Epithelial cell of esophagus (primary cell): ENCODE measurements around the gene DAPK2.

Source experiments
- DNase-seq: peaks from one replicate; pipeline ENCODE4 v3.0.0; 2010; ENCODE audit warnings: low read depth
- H3K4me3 ChIP-seq: 2 replicates; pipeline ENCODE4 v1.5.1; 2011; ENCODE audit warnings: mild to moderate bottlenecking, low read length, control low read depth
- TF ChIP-seq, protein P1 (sequence below): IDR thresholded peaks from 2 replicates; pipeline ENCODE4 v1.5.1; 2011; ENCODE audit warnings: low read depth, mild to moderate bottlenecking, low read length, control low read depth, inconsistent platforms; ENCODE audit not compliant: insufficient read depth; ENCODE audit errors: missing control alignments

DAPK2 gene

DNA sequence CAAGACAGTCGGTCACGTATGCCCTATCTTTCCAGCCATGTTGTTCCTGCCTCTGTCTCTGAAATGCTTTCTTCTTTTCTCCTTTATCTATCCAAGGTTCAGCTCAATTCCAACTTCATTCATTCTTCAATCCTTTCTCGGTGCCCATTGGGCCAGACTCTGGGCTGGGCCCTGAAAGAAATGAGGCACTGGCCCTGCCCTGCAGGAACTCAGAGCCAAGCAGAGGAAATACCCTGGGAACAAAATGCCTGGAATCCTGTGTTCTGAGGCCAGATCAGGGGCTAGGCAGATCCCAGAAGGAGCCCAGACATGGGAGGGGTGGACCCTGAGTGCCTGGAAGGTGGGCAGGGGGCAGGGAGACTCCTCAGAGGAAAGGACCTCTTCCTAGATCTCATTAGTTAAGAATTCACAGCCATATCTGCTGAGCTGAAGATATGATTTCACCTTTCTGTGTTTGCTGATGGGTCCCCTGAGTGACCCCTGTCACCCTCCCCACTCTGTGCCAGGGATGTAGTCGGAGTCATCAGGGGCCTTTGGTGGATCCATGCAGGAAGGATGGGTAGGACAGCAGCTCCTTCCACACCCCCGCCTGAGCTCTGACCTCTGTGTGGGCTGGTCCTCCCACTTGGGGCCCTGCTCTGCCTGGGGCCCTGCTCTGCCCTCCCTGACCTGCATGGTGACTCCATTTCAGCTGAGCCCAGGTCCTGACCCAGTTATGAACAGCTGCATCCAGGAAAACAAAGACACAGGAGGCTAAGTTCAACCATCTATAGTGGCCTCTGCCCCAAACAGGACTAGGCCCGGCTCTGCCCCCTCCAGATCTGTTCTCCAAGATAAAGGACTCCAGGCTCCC lies 5.3 kb upstream of the DAPK2 start:
- TF ChIP-seq, protein P1, sequence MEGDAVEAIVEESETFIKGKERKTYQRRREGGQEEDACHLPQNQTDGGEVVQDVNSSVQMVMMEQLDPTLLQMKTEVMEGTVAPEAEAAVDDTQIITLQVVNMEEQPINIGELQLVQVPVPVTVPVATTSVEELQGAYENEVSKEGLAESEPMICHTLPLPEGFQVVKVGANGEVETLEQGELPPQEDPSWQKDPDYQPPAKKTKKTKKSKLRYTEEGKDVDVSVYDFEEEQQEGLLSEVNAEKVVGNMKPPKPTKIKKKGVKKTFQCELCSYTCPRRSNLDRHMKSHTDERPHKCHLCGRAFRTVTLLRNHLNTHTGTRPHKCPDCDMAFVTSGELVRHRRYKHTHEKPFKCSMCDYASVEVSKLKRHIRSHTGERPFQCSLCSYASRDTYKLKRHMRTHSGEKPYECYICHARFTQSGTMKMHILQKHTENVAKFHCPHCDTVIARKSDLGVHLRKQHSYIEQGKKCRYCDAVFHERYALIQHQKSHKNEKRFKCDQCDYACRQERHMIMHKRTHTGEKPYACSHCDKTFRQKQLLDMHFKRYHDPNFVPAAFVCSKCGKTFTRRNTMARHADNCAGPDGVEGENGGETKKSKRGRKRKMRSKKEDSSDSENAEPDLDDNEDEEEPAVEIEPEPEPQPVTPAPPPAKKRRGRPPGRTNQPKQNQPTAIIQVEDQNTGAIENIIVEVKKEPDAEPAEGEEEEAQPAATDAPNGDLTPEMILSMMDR, result no peak
- H3K4me3 ChIP-seq, result no peak overlapping the region
- DNase-seq, result no peak

DNA sequence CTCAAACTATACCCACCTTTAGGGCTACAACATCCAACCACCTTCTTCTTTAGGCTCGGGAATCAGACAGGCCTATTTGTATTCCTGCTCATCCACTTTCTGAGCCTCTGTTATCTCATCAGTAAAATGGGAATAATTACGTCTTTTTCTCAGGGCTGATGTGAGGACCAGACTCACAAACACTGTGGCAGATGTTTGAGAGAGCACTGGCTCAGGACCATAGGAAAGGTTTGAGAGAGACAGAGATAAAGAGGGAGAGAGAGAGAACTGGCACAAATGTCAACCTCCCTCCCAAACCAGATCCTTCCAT lies 4.8 kb upstream of the DAPK2 start:
- TF ChIP-seq, protein P1, result no peak
- H3K4me3 ChIP-seq, result no peak overlapping the region
- DNase-seq, result no peak

DNA sequence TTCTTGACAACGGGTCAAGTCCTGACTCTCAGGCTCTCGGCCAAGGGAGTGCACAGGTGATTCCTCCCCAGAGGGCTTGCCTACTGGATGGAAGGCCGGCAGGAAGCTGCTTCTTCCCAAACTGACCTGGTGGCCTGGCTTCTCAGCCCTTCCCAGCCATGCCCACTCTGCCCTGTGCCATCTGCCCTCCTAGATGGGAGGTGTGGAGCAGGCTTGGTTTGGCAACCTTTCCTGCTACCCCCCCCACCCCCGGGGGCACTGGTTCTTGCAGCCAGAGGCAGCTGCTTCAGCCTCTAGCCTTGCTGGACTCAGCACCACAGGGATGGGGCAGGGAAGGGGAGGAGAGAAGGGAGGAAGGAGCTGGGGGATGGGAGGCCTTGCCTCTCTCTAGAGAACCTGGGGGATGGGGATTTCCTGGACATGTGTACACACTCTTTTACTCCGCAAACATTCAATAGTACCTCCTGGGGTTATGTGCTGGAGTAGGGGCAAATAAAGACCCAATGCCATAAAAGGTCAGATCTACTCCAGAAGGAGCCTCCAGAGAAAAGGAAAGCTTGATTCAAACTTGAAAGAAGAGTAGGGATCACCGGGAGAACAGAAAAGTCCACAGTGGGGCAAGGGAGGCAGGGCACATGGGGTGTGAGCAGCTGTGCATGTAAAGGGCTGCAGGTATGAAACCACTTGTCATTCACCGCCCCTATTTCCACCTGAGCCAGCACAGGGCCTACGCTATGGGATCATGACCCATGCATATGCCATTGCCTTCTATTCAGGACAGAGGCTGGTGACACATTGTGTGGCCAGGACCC lies 4.2 kb upstream of the DAPK2 start:
- H3K4me3 ChIP-seq, result no peak overlapping the region
- DNase-seq, result no peak

DNA sequence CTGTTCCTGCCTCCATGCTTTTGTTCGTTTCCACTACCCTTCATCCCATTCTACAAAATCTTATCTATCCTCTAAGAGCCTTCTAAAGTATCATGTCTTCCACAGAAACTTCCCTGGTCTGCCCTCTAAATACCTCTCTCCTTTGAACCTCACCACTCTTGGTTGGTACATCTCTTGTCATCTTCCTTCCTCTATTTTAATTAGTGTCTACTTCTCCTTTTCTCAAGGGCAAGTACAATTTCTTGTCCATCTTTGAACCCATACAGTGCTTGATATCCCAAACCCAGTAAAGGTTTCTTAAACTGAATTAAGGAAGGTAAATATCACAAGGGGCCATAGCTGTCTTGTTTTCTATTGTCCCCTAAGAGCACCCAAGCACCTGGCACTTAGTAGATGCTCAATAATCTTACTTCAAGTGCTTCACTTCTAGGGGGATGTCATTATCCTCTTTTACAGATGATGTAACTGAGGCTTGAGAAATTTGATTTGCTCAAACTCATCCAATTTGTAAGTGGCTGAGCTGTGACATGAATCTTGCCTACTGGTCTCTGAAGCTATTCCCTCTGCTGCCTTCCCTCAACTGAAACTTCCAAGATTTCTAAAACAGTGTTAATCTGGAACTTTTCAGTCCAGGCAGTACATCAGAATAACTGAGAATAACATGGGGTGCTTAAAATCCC lies 2.6 kb upstream of the DAPK2 start:
- H3K4me3 ChIP-seq, result no peak overlapping the region
- TF ChIP-seq, protein P1, result no peak
- no peak for DNase-seq

More for the DNA sequence above, 4.2 kb upstream of the DAPK2 start:
- TF ChIP-seq, protein P1, result no peak

DNA sequence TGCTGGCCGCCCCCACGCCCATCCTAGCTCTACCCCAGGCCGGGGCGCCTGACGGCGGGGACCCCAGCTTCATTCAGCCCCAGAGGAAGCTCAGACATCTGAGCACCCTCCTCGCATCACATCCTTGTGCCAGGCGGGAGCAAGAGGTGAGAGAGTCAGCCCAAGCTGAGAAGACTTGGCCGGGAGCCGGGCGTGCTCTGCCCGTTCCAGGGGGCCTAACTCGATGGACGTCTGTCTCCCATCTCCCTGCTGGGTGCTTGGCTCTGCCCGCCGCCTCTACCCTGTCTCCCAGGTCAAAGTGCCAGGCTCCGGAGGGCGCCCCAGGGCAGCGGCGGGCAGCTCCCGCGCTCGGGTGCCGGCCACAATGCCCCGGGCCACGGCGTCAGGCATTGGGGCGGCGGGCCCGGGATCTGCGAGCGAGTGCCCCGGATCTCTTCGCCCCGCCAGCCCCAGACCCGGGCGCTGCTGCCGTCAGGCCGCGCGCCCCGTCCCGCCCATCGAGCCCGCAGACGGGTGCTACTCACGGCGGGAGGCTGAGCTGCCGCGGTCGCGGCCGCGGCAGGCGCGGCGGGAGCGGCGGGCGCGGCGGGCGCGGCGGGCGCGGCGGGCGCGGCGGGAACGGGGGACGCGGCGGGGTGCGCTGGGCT lies 388 bp downstream of the DAPK2 start:
- peak; percentile 14 for DNase-seq
- H3K4me3 ChIP-seq, result peak overlapping the region; percentile 55
- TF ChIP-seq, protein P1, result no peak

DNA sequence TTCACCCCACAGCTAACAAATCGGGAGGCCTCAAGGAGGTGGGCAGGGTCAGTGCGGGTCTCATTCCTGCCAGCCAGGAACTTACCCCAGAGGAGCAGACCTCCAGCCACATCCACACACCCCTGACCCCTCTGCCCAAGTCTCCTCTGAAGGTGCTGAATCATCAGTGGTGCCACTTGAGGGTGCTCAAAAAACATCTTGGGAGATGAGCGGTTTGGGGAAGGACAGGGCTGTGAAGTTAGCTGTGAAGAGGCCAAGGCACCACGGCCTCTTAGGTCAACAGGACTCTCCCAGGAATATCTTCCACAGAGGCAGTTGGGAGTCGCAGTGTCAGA lies 1.2 kb downstream of the DAPK2 start:
- no peak for DNase-seq
- TF ChIP-seq, protein P1, result no peak
- peak overlapping the region; percentile 55 for H3K4me3 ChIP-seq
